GM18868 (cell line): ENCODE measurements around the gene LHX4.

Source experiments
- ATAC-seq: cut with Tn5 transposase; IDR thresholded peaks from one replicate; pipeline ENCODE4 v1.9.1; 2021; ENCODE audit warnings: mild to moderate bottlenecking, moderate library complexity; ENCODE audit not compliant: unreplicated experiment

LHX4 gene

DNA sequence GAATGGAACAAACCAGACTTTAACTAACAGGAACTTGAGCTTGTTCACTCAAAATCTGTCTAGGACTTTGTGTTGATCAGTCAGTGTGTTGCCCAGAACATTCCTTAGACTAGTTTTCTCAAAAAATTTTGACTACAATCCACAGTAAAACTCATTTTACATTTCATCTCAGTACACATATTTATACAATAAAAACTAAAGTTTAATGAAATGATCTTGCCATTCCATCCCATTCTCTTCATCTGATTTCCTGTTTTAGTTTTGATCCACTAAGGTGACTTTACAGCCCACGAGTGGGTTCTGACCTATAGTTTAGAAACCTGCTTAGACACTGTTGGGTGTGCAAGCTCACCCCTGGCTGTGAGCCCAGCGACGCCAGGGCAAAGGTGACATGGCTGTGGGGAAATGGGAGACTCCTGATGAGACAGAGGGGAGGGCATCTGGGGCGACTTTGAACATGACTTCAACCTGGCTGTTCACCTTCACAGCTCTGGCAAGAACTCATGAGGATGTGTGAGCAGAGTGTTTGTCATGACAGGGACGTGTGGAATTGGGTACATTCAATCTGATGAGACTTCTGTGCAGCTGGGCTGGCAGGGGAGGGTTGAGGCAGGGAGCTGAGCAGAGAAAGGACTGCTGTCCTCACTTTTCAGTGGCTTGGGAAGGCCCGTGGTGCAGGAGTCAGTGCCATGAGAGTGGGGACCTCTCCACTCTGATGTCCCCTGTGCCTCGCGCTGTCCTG, 40.6 kb downstream of the LHX4 start:
- no peak for ATAC-seq

DNA sequence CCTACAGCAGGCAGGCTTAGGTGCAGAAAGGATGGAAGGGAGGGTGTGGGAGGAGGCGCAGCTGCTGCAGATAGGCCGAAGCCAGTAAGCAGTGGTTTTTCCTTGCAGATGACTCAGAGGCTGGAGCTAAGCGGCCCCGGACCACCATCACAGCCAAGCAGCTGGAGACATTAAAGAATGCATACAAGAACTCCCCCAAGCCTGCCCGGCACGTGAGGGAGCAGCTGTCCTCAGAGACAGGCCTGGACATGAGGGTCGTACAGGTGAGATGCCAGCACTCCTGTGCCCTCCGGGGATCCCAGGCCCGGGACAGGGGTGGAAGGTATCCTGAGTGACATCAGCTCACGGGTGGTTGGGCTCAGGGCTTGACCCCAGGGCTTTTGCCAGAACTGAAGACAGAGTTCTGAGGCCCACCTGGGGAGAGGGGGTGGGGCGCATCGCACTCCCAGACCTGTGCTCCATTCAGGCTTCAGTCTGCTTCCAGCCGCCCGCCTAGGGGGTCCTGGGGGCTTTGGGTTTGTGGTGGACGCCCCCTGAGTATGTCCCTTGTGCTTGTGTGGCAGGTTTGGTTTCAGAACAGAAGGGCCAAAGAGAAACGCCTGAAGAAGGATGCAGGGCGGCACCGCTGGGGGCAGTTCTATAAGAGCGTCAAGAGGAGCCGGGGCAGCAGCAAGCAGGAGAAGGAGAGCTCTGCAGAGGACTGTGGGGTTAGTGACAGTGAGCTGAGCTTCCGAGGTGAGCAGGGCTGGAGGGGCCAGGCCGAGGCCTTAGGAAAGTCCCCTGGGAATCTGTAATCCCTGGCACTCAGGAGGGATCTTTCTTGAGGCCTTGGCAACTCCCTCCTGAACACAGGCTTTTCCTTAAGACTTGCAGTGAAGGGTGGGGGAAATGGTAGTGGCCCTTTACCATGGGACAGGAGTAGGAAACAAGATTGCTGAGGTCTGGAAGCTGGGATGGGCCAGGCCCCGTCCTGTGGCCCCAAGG, 41.5 kb downstream of the LHX4 start:
- no peak for ATAC-seq

DNA sequence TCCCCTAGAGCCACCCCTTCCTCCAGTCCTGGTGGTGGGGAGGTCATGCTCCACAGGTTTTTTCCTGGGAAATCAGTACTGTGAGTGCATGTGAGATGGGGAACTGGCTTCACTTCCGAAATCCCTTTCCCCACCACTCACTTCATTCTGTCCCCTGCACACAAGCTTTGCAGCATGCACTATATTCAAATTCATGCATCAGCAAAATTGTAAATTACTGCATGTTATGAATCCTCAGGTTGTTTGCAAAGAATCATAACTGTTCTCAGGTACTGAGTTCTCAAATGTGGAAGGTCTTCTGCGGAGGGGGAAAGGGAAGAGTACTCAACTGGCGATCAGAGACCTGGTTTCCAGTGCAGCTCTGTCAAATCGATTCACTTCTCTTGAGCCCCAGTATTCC, 42.3 kb downstream of the LHX4 start:
- no peak for ATAC-seq

DNA sequence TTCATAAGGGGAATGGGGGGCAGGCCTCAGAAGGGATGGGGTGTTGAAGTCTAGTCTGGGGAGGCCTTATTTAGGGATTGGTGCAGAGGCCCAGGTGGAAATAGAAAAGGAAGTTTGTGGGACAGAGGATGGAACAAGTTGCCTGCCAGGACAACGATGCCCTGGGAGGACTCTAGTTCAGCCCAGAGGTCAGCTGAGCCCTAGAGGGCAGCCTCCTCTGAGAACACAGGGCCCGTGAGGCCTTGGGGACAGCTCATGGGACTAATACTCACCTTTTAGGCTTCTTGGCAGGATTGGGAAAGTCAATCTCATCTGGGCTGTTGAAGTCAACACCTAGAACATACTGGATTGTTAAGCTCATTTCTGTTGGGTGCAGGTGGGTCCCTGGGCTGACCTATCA, 43.0 kb downstream of the LHX4 start:
- ATAC-seq, result no peak

DNA sequence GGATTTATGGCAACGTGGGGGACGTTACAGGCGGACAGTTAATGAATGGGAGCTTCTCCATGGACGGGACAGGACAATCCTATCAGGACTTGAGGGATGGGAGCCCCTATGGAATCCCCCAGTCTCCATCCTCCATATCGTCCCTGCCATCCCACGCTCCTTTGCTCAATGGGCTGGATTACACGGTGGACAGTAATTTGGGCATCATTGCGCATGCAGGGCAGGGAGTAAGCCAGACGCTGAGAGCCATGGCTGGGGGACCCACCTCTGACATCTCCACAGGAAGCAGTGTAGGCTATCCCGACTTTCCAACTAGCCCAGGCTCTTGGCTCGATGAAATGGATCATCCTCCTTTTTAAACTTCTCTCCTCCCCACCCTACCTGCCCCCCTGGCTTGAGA, 44.2 kb downstream of the LHX4 start:
- no peak for ATAC-seq

DNA sequence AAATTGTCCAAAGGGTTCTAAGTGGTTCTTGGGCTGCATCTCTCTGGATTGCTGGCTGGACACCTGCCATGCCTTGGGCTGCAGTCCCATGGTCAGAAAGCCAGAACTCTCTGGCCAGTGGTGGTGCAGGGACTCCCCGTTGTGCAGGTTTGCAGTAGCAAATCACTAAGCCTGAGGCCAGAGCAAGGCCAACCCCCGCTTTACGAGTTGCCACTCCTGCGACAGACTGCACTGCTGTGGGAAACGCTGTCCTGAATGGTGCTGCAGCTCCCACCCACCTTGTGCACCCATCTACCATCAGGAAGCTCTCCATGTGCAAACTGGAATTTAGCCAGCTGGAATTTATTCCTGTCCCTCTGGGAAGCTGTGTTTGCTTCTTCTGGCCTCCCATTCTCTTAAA, 45.7 kb downstream of the LHX4 start:
- ATAC-seq, result no peak

DNA sequence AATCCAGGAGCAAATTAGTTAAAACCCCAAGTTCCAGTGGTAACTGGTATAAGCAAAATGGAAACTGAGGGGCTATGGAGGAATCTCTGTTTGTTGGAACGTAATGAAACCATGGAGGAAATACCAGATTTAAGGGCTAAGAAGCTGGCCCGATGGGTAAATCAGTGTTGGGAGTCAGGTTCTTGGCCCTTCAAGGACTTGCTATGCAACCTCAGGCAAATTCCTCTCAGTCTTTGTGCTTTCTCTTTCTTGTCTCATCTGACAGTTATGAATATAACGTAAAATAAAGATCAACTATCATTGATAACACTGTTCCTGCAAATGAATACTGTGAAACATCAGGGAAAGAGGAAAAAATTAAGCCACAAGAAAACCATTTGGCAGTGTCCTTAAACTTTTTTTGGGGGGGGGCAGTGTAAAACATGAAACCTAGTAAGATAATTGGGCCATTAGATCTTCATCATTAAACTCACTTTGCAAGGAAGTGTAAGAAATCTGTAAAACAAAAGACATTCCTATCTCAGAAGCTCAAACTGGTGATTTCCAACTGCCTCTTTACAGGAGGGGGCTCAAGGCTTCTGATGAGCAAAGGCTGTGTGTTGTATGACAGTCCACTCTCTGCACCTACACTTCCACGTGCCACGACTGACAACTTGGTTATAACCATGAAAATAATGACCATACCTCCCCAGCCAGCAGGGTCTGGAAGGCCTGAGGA, 47.6 kb downstream of the LHX4 start:
- ATAC-seq, result no peak

DNA sequence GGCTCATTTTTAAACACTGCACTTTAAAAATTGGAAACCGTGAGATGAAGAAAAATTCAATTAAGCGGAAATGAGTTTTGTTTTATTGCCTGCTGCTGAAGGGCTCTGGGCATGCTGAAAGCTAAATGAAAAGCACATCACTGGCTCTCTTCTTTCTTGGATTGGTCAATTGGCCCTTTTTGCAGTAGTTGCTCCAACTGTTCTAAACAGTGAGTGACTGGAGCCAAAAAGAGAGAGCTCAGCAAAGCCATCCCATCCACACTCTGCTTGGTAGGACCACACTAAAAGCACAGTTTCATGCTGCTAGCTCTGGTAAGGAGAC, 48.1 kb downstream of the LHX4 start:
- ATAC-seq, result no peak

DNA sequence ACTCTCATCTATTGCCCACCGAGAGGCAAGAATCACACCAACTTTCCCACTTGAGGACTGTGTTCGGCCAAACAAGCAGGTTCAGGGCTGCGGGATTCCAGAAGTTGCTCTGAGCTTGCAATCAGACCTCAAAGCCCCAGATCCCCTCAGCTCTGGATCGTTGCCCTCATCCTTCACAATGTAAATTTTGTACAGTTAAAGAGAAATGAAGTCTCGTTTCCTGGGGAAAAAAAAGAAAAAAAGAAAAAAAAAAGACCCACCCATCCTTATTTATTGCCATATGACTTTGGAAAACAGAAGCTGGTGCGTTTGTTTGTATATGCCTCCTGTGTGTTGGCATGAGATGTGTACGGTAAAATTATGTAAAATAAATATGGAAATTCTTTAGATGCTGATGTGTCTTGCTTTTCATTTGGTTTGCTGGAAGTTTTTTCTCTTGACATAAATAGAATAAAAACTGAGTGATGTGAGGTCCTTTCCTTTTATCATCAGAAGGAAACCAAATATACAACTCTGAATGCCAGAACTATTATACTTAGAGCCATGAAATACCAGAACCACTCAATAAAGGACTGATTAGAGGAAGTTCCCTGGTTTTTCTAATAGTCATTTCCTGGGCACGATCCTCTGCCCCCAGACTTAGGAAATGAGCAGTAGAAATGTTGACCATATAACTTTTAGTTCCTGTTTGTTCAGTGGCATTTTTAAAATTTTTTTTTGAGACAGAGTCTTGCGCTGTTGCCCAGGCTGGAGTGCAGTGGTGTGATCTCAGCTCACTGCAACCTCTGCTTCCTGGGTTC, 48.7 kb downstream of the LHX4 start:
- no peak for ATAC-seq

DNA sequence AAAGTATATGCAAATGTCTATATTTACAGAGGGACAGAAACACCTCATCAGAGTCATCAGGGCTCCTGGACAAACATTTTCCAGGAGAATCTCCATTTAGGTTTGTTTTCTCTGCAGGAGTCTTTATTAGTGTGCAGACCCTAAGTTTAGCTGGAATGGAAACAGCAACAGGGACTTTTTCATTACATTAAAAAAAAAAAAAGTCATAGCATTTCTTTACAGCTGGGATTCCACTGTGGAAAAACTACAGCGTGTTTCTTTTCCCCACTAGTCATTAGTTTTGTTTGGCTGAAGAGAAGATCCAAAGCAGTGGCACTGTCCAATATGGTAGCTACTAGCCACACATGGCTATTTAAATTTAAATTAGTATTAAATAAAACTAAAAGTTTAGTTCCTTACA, 49.6 kb downstream of the LHX4 start:
- no peak for ATAC-seq

DNA sequence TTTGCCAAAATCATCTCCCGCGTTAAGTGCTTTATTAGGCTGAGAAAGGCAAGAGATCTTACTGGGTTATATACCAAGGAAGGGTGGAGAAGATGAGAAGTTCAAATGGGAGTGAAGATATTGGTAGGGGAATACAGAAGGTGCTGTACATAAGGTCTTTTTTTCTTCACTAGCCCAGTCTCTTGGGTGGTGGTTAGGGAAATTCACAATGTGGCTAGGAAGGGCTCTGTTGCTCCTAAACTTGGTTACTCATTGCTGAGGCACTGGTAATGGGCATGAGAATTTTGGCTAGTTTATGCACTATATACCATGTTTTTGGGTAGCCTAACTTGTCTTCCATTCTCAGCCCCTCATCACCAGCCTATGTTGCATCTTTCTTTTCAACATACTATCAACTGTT, 50.6 kb downstream of the LHX4 start:
- ATAC-seq, result no peak

DNA sequence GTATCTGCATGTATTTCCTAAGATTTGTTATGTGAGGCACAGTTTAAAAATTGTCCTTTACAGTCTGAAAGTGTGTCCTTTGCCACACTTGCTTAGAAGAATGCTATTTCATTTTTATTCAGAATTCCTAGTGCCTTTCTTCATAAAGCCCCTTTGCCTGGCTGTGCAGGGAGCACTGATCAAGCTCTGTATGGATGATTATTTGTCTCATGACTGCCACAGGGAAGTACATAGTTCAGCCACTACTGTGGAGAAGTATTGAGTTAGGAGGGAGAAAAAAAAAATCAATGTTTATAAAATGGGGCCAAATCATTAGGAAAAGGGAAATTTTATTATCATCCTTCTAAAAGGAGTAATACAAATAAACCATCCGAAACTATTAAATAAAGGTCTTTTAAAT, 51.4 kb downstream of the LHX4 start:
- no peak for ATAC-seq

DNA sequence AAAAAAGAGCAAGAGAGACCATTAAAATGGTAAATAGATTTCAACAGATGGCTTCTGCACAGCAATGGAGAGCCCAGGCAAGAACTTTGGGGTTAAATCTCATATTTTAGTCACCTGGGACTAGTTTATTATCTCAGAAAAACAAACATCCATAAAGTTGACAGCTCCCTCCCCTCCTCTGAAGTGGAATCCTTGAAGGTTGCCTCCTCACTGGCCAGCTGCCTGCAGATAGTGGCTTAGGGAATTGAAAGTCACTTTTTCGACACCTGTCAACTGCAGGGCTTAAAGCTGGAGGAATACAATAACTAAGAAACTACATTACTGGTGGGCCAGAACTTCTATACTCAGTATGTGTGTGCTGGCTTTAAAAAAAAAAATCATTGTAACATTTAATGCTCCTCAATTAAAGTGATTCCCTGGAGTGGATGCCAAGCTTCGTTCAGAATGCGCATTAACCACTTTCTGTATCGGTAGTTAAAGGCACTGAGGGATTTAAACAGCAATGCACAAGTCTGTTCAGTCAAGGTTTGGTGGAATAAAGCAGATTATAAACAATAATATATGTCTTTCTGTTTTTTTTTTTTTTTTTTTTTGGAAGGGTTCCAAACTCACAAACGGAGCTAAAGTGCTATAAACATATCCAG, 52.5 kb downstream of the LHX4 start:
- no peak for ATAC-seq

DNA sequence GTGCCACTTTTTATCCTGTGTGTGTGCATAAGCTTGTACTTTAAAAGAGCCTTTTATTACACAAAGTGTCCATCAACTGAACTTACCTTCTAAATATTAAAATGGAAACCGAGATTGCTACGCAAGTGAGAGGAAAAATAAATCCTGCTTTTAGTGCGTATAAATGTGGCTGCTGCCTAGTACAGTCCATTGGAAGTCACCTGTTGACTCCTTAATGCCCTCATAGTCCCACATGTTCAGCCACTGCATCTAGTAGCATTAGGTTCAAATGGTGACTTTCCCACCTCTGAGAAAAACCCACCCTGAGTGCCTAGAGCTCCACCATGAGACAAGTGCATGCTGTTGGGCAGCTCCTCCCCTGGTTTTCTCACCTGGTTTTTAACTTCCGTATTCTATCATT, 53.0 kb downstream of the LHX4 start:
- no peak for ATAC-seq

DNA sequence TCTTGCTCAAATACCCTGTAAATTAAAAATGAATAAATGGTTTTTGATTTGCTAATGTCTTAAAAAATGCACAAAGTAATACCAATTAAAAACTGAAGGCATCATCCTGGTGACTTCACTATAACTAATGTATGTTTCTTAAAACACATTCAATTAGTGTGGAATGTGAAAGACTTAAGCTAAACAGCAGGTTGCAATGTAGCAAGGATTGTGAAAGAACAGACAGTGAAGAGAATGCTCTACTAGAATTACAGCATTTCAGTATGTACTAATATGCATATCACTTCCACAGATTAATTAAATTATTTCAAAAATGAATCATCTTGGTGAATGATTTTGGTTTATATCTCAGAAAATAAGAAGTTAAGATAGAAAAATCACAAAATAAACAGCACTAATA, 56.4 kb downstream of the LHX4 start:
- ATAC-seq, result no peak

DNA sequence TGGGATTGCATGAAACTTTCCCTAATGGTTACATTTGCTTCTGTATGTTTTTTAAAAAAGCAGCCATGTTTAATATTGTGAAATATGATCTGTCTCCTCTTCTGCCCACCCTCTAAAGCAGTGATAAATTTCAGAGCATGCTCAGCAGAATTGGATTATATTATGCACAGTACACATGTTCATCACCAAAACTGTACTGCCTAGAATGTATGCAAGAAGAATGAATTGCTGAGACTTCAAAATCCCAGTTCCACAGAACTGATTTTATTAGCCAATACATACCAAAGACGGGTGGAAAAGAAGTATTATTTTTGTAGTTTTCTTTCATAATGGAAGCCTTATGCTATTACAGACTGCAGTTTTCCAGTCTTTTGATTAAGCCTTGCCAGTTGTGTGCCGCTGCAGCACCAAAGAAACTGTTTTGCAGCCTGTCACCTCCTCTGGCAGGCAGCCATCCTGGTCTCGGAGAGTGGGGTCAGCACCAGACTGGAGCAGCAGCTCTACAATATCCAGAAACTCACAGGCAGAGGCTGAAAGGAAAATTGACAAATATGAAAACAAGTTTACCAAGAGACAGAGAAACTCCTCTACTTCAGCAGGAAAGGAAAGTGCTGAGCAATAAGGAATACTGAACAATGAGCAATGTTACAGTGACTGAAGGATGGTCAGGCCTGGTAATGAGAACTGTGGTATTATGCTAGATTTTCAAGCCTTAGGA, 58.1 kb downstream of the LHX4 start:
- ATAC-seq, result no peak

DNA sequence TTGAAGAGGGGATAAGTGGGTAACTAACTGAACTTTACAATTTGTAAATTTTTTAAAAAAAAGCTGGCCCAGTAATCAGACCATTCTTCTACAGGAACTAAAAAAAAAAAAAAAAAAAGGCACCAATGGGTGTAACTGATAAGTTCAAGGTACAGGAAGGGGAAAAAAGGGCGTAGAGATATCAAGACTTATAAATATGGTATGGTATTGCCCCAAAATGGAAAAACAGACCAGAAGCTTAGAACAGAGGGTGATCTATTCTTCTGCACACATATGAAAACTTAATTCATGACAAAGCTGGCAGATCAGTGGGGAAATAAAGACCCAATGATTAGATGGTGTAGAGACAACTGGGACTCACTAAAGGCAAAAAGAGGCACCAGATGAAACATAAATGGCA, 58.9 kb downstream of the LHX4 start:
- ATAC-seq, result no peak

DNA sequence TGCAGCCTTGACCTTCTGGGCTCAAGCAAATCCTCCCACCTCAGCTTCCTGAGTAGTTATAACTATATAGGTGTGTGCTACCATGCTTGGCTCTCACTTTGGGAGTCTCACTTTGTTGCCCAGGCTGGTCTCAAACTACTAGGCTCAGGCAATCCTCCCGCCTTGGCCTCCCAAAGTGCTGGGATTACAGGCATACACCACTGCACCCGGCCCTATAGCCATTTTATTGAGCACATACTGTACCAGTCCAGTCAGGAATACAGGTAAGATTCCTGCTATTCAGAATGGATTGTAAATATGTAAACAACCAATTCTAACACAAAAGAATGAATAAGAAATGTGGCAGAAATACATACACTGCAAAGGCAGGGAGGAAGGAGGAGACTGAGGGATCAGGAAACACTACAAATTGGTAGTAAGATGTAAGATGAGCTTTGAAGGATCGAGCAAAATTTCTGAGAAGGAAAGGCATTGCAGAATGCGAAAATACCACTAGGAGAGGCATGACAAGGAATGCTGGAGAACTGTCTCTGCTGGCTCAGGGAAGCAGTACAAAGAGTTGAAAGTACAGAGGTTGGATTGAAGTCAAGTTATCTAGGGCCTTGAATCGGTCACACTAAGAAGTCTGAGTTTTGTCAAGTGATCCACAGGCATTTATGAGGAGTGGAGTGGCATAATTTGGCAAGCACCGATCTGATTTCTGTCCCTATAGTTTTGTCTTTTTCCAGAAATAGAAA, 60.4 kb downstream of the LHX4 start:
- ATAC-seq, result no peak

DNA sequence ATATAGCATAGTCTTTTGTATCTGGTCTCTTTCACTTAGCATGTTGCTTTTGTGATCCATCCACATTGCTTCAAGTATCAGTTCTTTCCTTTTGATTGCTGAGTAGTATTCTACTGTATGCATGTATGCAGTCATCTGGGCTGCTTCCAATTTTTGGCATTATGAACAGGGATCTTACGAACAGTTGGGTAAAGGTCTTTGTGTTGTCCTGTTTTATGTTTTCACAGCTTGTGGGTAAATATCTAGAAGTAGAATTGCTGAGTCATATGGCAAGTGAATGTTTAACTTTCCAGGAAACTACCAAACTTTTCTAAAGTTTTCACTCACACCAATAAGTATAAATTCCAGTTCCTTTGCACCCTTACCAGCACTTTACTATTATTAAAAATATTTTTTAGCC, 60.9 kb downstream of the LHX4 start:
- ATAC-seq, result peak; percentile 52
